Measurements from ENCODE around the gene RAB4B. TPM values are rescaled to one million over a fixed set of nuclear protein-coding genes. Genes with fewer than 3 reads are reported as not detected.
A peak's percentile ranks its signal among the peaks of the same experiment; 100 is the strongest.

Gene RAB4B
- total and polyA plus RNA-seq, 2 of the 13 experiments (the other 11 are each of a cell fraction or from before 2014, with no cell fraction given) = 3.3 to 5.4 TPM

- TF ChIP-seq POLR2AphosphoS5 (IDR thresholded peaks at IDR 0.05; ENCODE audit: low read depth, low read length) (no peak; the same call in 1 of the 2 replicates), CBFB (CRISPR knock-in tag; IDR thresholded peaks at IDR 0.05) (no peak), ZFP37 (CRISPR knock-in tag; IDR thresholded peaks at IDR 0.05; ENCODE audit: borderline replicate concordance) (no peak), FOXA3 (CRISPR knock-in tag; IDR thresholded peaks at IDR 0.05) (0 out of 2 replicates have a peak, but pooled peaks have one; percentile 21), USF2 (IDR thresholded peaks at IDR 0.05; ENCODE audit: low read depth, low read length) (0 out of 2 replicates have a peak, but pooled peaks have one; percentile 46), USF2 (CRISPR knock-in tag; IDR thresholded peaks at IDR 0.05; ENCODE audit: borderline replicate concordance) (no peak; the same call in 1 of the 2 replicates), ZNF841 (CRISPR knock-in tag; IDR thresholded peaks at IDR 0.05; ENCODE audit: borderline replicate concordance) (no peak), ADNP (CRISPR knock-in tag; IDR thresholded peaks at IDR 0.05) (no peak), ZNF382 (CRISPR knock-in tag; IDR thresholded peaks at IDR 0.05; ENCODE audit: borderline replicate concordance) (no peak), ZNF281 (CRISPR knock-in tag; IDR thresholded peaks at IDR 0.05; ENCODE audit: borderline replicate concordance) (0 out of 2 replicates have a peak, but pooled peaks have one; percentile 3), ZNF839 (CRISPR knock-in tag; IDR thresholded peaks at IDR 0.05; ENCODE audit: borderline replicate concordance) (no peak), AGO2 (optimal IDR thresholded peaks at IDR 0.05; ENCODE audit: low read depth, low read length) (no peak), SMAD9 (CRISPR knock-in tag; IDR thresholded peaks at IDR 0.05) (no peak), GRHL1 (CRISPR knock-in tag; conservative IDR thresholded peaks at IDR 0.05) (no peak), ZNF773 (CRISPR knock-in tag; IDR thresholded peaks at IDR 0.05; ENCODE audit: borderline replicate concordance) (no peak), JUNB (CRISPR knock-in tag; IDR thresholded peaks at IDR 0.05; ENCODE audit: borderline replicate concordance) (no peak), ZNF432 (CRISPR knock-in tag; IDR thresholded peaks at IDR 0.05; ENCODE audit: borderline replicate concordance) (no peak), EP300 (IDR thresholded peaks at IDR 0.05; ENCODE audit: low read depth in 2 of 2, low read length in 2 of 2) (no peak), EP300 (CRISPR knock-in tag; IDR thresholded peaks at IDR 0.05; ENCODE audit: borderline replicate concordance) (no peak)
- TF ChIP-seq, protein P1, sequence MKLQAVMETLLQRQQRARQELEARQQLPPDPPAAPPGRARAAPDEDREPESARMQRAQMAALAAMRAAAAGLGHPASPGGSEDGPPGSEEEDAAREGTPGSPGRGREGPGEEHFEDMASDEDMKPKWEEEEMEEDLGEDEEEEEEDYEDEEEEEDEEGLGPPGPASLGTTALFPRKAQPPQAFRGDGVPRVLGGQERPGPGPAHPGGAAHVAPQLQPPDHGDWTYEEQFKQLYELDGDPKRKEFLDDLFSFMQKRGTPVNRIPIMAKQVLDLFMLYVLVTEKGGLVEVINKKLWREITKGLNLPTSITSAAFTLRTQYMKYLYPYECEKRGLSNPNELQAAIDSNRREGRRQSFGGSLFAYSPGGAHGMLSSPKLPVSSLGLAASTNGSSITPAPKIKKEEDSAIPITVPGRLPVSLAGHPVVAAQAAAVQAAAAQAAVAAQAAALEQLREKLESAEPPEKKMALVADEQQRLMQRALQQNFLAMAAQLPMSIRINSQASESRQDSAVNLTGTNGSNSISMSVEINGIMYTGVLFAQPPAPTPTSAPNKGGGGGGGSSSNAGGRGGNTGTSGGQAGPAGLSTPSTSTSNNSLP (IDR thresholded peaks at IDR 0.05; ENCODE audit: low read depth, low read length) = 0 out of 2 replicates have a peak, but pooled peaks have one; percentile 20
Observed at GRCh38 chr19:40798683-40799557, 20.9 kb downstream of the RAB4B start, which contains the start of gene EGLN2 (continued).
